Duodenal mucosa (tissue), 2 donors: Measurements from ENCODE around the gene EML6.

Experiments used
- H3K27ac ChIP-seq: one replicate; pipeline ENCODE4 v1.7.0; 2013; ENCODE audit warnings: low read depth, low read length
- H3K27me3 ChIP-seq, 2 donors: one replicate each; pipeline ENCODE4 v1.7.0; 2013; ENCODE audit warnings: low read length in 2 of 2, control low read depth in 1 of 2; ENCODE audit not compliant: insufficient read depth in 2 of 2, control insufficient read depth in 1 of 2
- H3K36me3 ChIP-seq, 2 donors: one replicate each; pipeline ENCODE4 v1.7.0; 2013; ENCODE audit warnings: low read length in 2 of 2, control low read depth in 1 of 2; ENCODE audit not compliant: insufficient read depth in 2 of 2, control insufficient read depth in 1 of 2
- H3K4me1 ChIP-seq, 2 donors: one replicate each; pipeline ENCODE4 v1.7.0; 2013; ENCODE audit warnings: low read length in 2 of 2, control low read depth in 1 of 2; ENCODE audit not compliant: insufficient read depth in 2 of 2, control insufficient read depth in 1 of 2
- H3K4me3 ChIP-seq, 2 donors: one replicate each; pipeline ENCODE4 v1.7.0; 2013; ENCODE audit warnings: low read length in 2 of 2, low read depth in 1 of 2
- H3K9ac ChIP-seq, 2 donors: one replicate each; pipeline ENCODE4 v1.7.0; 2013; ENCODE audit warnings: low read length in 2 of 2, low read depth in 1 of 2
- H3K9me3 ChIP-seq, 2 donors: one replicate each; pipeline ENCODE4 v1.7.0; 2013; ENCODE audit warnings: low read length in 2 of 2, control low read depth in 1 of 2; ENCODE audit not compliant: control insufficient read depth in 1 of 2

EML6 gene

GRCh38 chr2:54901224-54901986 lies 177.9 kb downstream of the EML6 start:
- Histone ChIP-seq H3K4me3 (peak overlapping the region in 1 of 2 donors; percentile 17), H3K9me3 (no peaks in the 10 kb centered on the region), H3K4me1 (peaks cover 47 to 60% of the 10 kb centered on the region in 2 donors), H3K9ac (no peak overlapping the region), H3K27ac (no peak overlapping the region), H3K36me3 (no peaks in the 10 kb centered on the region), H3K27me3 (no peaks in the 10 kb centered on the region)

- Histone ChIP-seq H3K9me3 (no peaks in the 10 kb centered on the region), H3K27me3 (no peaks in the 10 kb centered on the region), H3K9ac (no peak overlapping the region), H3K4me3 (no peak overlapping the region), H3K27ac (no peak overlapping the region), H3K4me1 (peaks cover 45 to 60% of the 10 kb centered on the region in 2 donors), H3K36me3 (no peaks in the 10 kb centered on the region)
These were observed 179.3 kb downstream of the EML6 start for GRCh38 chr2:54902763-54903162.

- peaks cover 35 to 50% of the 10 kb centered on the region in 2 donors for H3K4me1 ChIP-seq
- peak overlapping the region; percentile 28 to 44 for H3K9ac ChIP-seq
- peak overlapping the region; percentile 64 for H3K27ac ChIP-seq
- H3K4me3 ChIP-seq = peak overlapping the region; percentile 45 to 51
- H3K27me3 ChIP-seq = no peaks in the 10 kb centered on the region
- no peaks in the 10 kb centered on the region for H3K9me3 ChIP-seq
- H3K36me3 ChIP-seq = no peaks in the 10 kb centered on the region
These were observed 180.5 kb downstream of the EML6 start for GRCh38 chr2:54903736-54904554.

- H3K36me3 ChIP-seq = no peaks in the 10 kb centered on the region
- no peaks in the 10 kb centered on the region for H3K27me3 ChIP-seq
- H3K27ac ChIP-seq = peak overlapping the region; percentile 64
- peaks cover 26 to 42% of the 10 kb centered on the region in 2 donors for H3K4me1 ChIP-seq
- H3K4me3 ChIP-seq = peak overlapping the region; percentile 45 to 51
- peak overlapping the region; percentile 28 to 44 for H3K9ac ChIP-seq
- H3K9me3 ChIP-seq = no peaks in the 10 kb centered on the region
These were observed 181.4 kb downstream of the EML6 start for GRCh38 chr2:54904836-54905235.

- Histone ChIP-seq H3K9me3 (no peaks in the 10 kb centered on the region), H3K9ac (no peak overlapping the region), H3K4me1 (peaks cover 18 to 25% of the 10 kb centered on the region in 2 donors), H3K27ac (no peak overlapping the region), H3K27me3 (no peaks in the 10 kb centered on the region), H3K4me3 (no peak overlapping the region), H3K36me3 (no peaks in the 10 kb centered on the region)
These were observed 183.3 kb downstream of the EML6 start for GRCh38 chr2:54906716-54907115.

- H3K9ac ChIP-seq = no peak overlapping the region
- no peak overlapping the region for H3K4me3 ChIP-seq
- H3K27ac ChIP-seq = no peak overlapping the region
- H3K4me1 ChIP-seq = peaks cover 18 to 24% of the 10 kb centered on the region in 2 donors
- no peaks in the 10 kb centered on the region for H3K36me3 ChIP-seq
- no peaks in the 10 kb centered on the region for H3K27me3 ChIP-seq
- no peaks in the 10 kb centered on the region for H3K9me3 ChIP-seq
These were observed 184.2 kb downstream of the EML6 start for GRCh38 chr2:54907663-54908062.

- Histone ChIP-seq H3K4me3 (no peak overlapping the region), H3K9ac (no peak overlapping the region), H3K27ac (no peak overlapping the region), H3K27me3 (no peaks in the 10 kb centered on the region), H3K36me3 (no peaks in the 10 kb centered on the region), H3K4me1 (peaks cover 11 to 20% of the 10 kb centered on the region in 2 donors), H3K9me3 (no peaks in the 10 kb centered on the region)
These were observed 185.1 kb downstream of the EML6 start for GRCh38 chr2:54908591-54908990.

GRCh38 chr2:54909001-54909400 lies 185.5 kb downstream of the EML6 start:
- Histone ChIP-seq H3K9me3 (no peaks in the 10 kb centered on the region), H3K27me3 (no peaks in the 10 kb centered on the region), H3K4me1 (peaks cover 7 to 17% of the 10 kb centered on the region in 2 donors), H3K27ac (no peak overlapping the region), H3K4me3 (no peak overlapping the region), H3K36me3 (no peaks in the 10 kb centered on the region), H3K9ac (no peak overlapping the region)

GRCh38 chr2:54912305-54912704 lies 188.8 kb downstream of the EML6 start:
- H3K4me3 ChIP-seq = no peak overlapping the region
- no peak overlapping the region for H3K9ac ChIP-seq
- H3K36me3 ChIP-seq = no peaks in the 10 kb centered on the region
- no peaks in the 10 kb centered on the region for H3K9me3 ChIP-seq
- no peaks in the 10 kb centered on the region for H3K4me1 ChIP-seq
- H3K27ac ChIP-seq = no peak overlapping the region
- no peaks in the 10 kb centered on the region for H3K27me3 ChIP-seq

GRCh38 chr2:54912893-54913292 lies 189.4 kb downstream of the EML6 start:
- no peaks in the 10 kb centered on the region for H3K9me3 ChIP-seq
- no peaks in the 10 kb centered on the region for H3K36me3 ChIP-seq
- H3K27me3 ChIP-seq = no peaks in the 10 kb centered on the region
- no peak overlapping the region for H3K9ac ChIP-seq
- no peaks in the 10 kb centered on the region for H3K4me1 ChIP-seq
- no peak overlapping the region for H3K4me3 ChIP-seq
- no peak overlapping the region for H3K27ac ChIP-seq
